HG02973 (cell line): Measurements from ENCODE around the gene PMP22.
"Not testable (repeated sequence)": the region's sequence is repeated elsewhere in the genome, so short reads cannot be mapped to it uniquely, and the experiment has no call there.

ENCODE experiments used
- ATAC-seq: cut with Tn5 transposase; IDR thresholded peaks from one replicate; pipeline ENCODE4 v1.9.1; 2021; ENCODE audit warnings: moderate library complexity; ENCODE audit not compliant: unreplicated experiment

The PMP22 gene

GRCh38 chr17:15256689-15257088, 8.4 kb downstream of the PMP22 start:
- no peak for ATAC-seq

GRCh38 chr17:15255713-15256454, 9.2 kb downstream of the PMP22 start:
- ATAC-seq: no peak

GRCh38 chr17:15250135-15250860, 14.8 kb downstream of the PMP22 start:
- no peak for ATAC-seq

- no peak for ATAC-seq
Measured at GRCh38 chr17:15249487-15249886, 15.6 kb downstream of the PMP22 start.

- no peak for ATAC-seq
Measured at GRCh38 chr17:15247891-15248529, 17.1 kb downstream of the PMP22 start.

- no peak for ATAC-seq
Measured at GRCh38 chr17:15245054-15245453, 20.1 kb downstream of the PMP22 start.

GRCh38 chr17:15240644-15241043, 24.5 kb downstream of the PMP22 start:
- ATAC-seq: no peak

- no peak for ATAC-seq
Measured at GRCh38 chr17:15239491-15239890, 25.6 kb downstream of the PMP22 start.

- ATAC-seq: no peak
Measured at GRCh38 chr17:15238676-15239422, 26.3 kb downstream of the PMP22 start.

GRCh38 chr17:15238057-15238456, 27.1 kb downstream of the PMP22 start:
- no peak for ATAC-seq

GRCh38 chr17:15237106-15237425, 28.1 kb downstream of the PMP22 start:
- ATAC-seq: no peak

- no peak for ATAC-seq
Measured at GRCh38 chr17:15236281-15237105, 28.6 kb downstream of the PMP22 start.

- no peak for ATAC-seq
Measured at GRCh38 chr17:15233971-15234370, 31.2 kb downstream of the PMP22 start.

GRCh38 chr17:15233022-15233805, 31.9 kb downstream of the PMP22 start:
- ATAC-seq: no peak

GRCh38 chr17:15232517-15232915, 32.6 kb downstream of the PMP22 start:
- no peak for ATAC-seq

- no peak for ATAC-seq
Measured at GRCh38 chr17:15231851-15232516, 33.1 kb downstream of the PMP22 start.

- no peak for ATAC-seq
Measured at GRCh38 chr17:15230866-15231265, 34.3 kb downstream of the PMP22 start.

GRCh38 chr17:15221827-15222226, 43.3 kb downstream of the PMP22 start:
- ATAC-seq: not testable (repeated sequence)

- no peak for ATAC-seq
Measured at GRCh38 chr17:15220785-15221184, 44.3 kb downstream of the PMP22 start.
